K562 (cell line): Measurements from ENCODE around the gene C15orf61. TPM values are rescaled to one million over a fixed set of nuclear protein-coding genes. Genes with fewer than 3 reads are reported as not detected.

Experiments used
- CBX5 ChIP-seq: IDR thresholded peaks from 2 replicates; pipeline ENCODE4 v1.6.1; 2014; ENCODE audit warnings: low read depth, borderline replicate concordance
- CREM ChIP-seq: IDR thresholded peaks from 2 replicates; pipeline ENCODE4 v1.6.1; 2014; ENCODE audit warnings: antibody characterized with exemption, low read depth
- CSDE1 ChIP-seq, 2 experiments: fragments of 450-650 bp; IDR thresholded peaks; 2 replicates each; pipeline ENCODE4 v1.6.1; 2016; ENCODE audit warnings: mild to moderate bottlenecking in 1 of 2
- EP400 ChIP-seq: fragments of 450-650 bp; IDR thresholded peaks from 2 replicates; pipeline ENCODE4 v1.6.1; 2017; ENCODE audit warnings: antibody characterized with exemption, mild to moderate bottlenecking, moderate library complexity
- FOSL1 ChIP-seq: fragments of 200-800 bp; sonication (Bioruptor generic); conservative IDR thresholded peaks from 2 replicates; pipeline ENCODE4 v1.6.1; 2016; ENCODE audit warnings: missing genetic modification characterization, missing compliant biosample characterization
- JUND ChIP-seq, 2 experiments: IDR thresholded peaks; 2 replicates in 1 of 2; 3 replicates in 1 of 2; pipeline ENCODE4 v1.6.1; 2011; ENCODE audit warnings: borderline replicate concordance in 2 of 2, low read depth in 2 of 2, low read length in 2 of 2, improper control_type of control experiment in 1 of 2, missing biosample characterization in 1 of 2, missing genetic modification characterization in 1 of 2, missing genetic modification reagents in 1 of 2
- MEIS2 ChIP-seq: fragments of 450-650 bp; IDR thresholded peaks from 2 replicates; pipeline ENCODE4 v1.6.1; 2014; ENCODE audit warnings: mild to moderate bottlenecking; ENCODE audit not compliant: partially characterized antibody
- NR4A1 ChIP-seq, 2 experiments: fragments of 250-450 bp in 1 of 2; fragments of 450-650 bp in 1 of 2; sonication (Bioruptor Pico) in 1 of 2; IDR thresholded peaks; 2 replicates each; pipeline versions ENCODE4 v1.4.0 to v1.6.1; 2016 to 2020; ENCODE audit warnings: mild to moderate bottlenecking in 2 of 2, missing compliant biosample characterization in 1 of 2, missing genetic modification characterization in 1 of 2, moderate library complexity in 1 of 2
- PATZ1 ChIP-seq: fragments of 250-450 bp; sonication (Bioruptor Pico); IDR thresholded peaks from 2 replicates; pipeline ENCODE4 v1.5.0; 2020; ENCODE audit warnings: mild to moderate bottlenecking, borderline replicate concordance
- PHF8 ChIP-seq: fragments of 200-600 bp; sonication (generic); IDR thresholded peaks from 2 replicates; pipeline ENCODE4 v1.6.1; 2012; ENCODE audit warnings: mixed run types, mild to moderate bottlenecking, inconsistent platforms, low read length, moderate library complexity, borderline replicate concordance
- SIX5 ChIP-seq, 2 experiments: IDR thresholded peaks; 2 replicates each; pipeline ENCODE4 v1.6.1; 2011; ENCODE audit warnings: low read length in 2 of 2, borderline replicate concordance in 1 of 2, low read depth in 1 of 2, mild to moderate bottlenecking in 1 of 2, moderate library complexity in 1 of 2; ENCODE audit not compliant: insufficient read depth in 1 of 2
- TEAD1 ChIP-seq, 2 experiments: fragments of 450-650 bp in 1 of 2; sonication (generic) in 1 of 2; formaldehyde crosslinking; IDR thresholded peaks; 2 replicates each; pipeline versions ENCODE4 v1.4.0 to v1.8.0; 2020 to 2022; ENCODE audit warnings: mild to moderate bottlenecking in 2 of 2, missing genetic modification reagents in 1 of 2
- XRCC5 ChIP-seq: fragments of 200-400 bp; formaldehyde crosslinking; IDR thresholded peaks from 2 replicates; pipeline ENCODE4 v1.6.1; 2017; ENCODE audit warnings: low read depth, mild to moderate bottlenecking, low read length
- ZBTB12 ChIP-seq: fragments of 250-450 bp; sonication (Bioruptor Pico); IDR thresholded peaks from 2 replicates; pipeline ENCODE4 v1.4.0; 2020
- ZNF584 ChIP-seq: fragments of 200-800 bp; sonication (Bioruptor generic); IDR thresholded peaks from 2 replicates; pipeline ENCODE4 v1.6.1; 2016; ENCODE audit warnings: low read depth, mild to moderate bottlenecking, missing genetic modification characterization, missing compliant biosample characterization
- ZNF695 ChIP-seq: fragments of 450-650 bp; formaldehyde crosslinking; IDR thresholded peaks from 2 replicates; pipeline ENCODE4 v1.4.0; 2020; ENCODE audit warnings: mild to moderate bottlenecking, moderate library complexity
- polyA plus RNA-seq, 8 experiments: library from polyadenylated mRNA; depleted of rRNA in 4 of 8; stranded (reverse) in 5 of 8; unstranded in 3 of 8; fragments of >200 nt; fragmentation: Nextera tagmentation in 2 of 8; fragmentation: Illumina TruSeq in 1 of 8; extraction: Ambion mirVana in 2 of 8; extraction: Trizol in 1 of 8; gene quantifications; 2 replicates each; pipeline versions ENCODE4 v1.2.1 to v1.2.3, GENCODE V29; 2011 to 2014; ENCODE audit warnings: inconsistent platforms in 1 of 8, missing spikeins in 1 of 8
- total RNA-seq, 7 experiments: library from RNA; depleted of rRNA in 6 of 7; stranded (reverse); fragments of >200 nt in 6 of 7; fragmentation: Illumina TruSeq in 2 of 7; extraction: Trizol in 2 of 7; gene quantifications; 2 replicates each; pipeline versions ENCODE4 v1.2.1 to v1.2.3, GENCODE V29; 2011 to 2021; ENCODE audit warnings: low replicate concordance in 1 of 7

Gene C15orf61
- total and polyA plus RNA-seq, 9 of the 15 experiments (the other 6 are each of a cell fraction or from before 2014, with no cell fraction given), result 1.6 to 10.5 (median 4.3) TPM

GRCh38 chr15:67550522-67550921 is 29.6 kb downstream of the C15orf61 start (continued):
- TF ChIP-seq PATZ1 (CRISPR knock-in tag), result no peak
- no peak for TF ChIP-seq MEIS2
- TF ChIP-seq SIX5 (IDR thresholded peaks at IDR 0.05; ENCODE audit: borderline replicate concordance in 1 of 2, insufficient read depth in 1 of 2, low read depth in 1 of 2, low read length in 2 of 2), result no peak
- TF ChIP-seq PHF8, result no peak
- TF ChIP-seq ZNF584 (CRISPR knock-in tag), result peak; percentile 56; the same call in 1 of the 2 replicates
- TF ChIP-seq TEAD1 (CRISPR knock-in tag; IDR thresholded peaks at IDR 0.05), result peak in 1 of 2 experiments; percentile 69; a peak in 1 of 4 replicates
- no peak for TF ChIP-seq CBX5
- TF ChIP-seq XRCC5, result no peak
- TF ChIP-seq ZNF695 (CRISPR knock-in tag), result no peak
- no peak for TF ChIP-seq NR4A1 (CRISPR knock-in tag; IDR thresholded peaks at IDR 0.05)
- peak; percentile 81 for TF ChIP-seq NR4A1 (tag; IDR thresholded peaks at IDR 0.05)
- peak; percentile 24; the same call in 1 of the 2 replicates for TF ChIP-seq EP400
- TF ChIP-seq FOSL1 (tag), result peak; percentile 95
- peak; percentile 70; the same call in 1 of the 2 replicates for TF ChIP-seq CREM
- TF ChIP-seq ZBTB12 (CRISPR knock-in tag), result no peak
- TF ChIP-seq JUND (IDR thresholded peaks at IDR 0.05; ENCODE audit: borderline replicate concordance, low read depth, low read length), result peak; percentile 97
- TF ChIP-seq JUND (tag; IDR thresholded peaks at IDR 0.05; ENCODE audit: borderline replicate concordance, low read depth, low read length), result peak; percentile 97; the same call in 2 of the 3 replicates
- TF ChIP-seq CSDE1 (IDR thresholded peaks at IDR 0.05), result no peak
